ENCODE data around the gene MC5R. TPM values are rescaled to one million over a fixed set of nuclear protein-coding genes. Genes with fewer than 3 reads are reported as not detected.
A peak's percentile ranks its signal among the peaks of the same experiment; 100 is the strongest.

MC5R gene
- 0.54 TPM in 1 of 2 replicates, not detected in the other for total RNA-seq (2014; rRNA removed; shearing (Covaris generic))
- 0.11 and 0.21 TPM in 2 replicates for polyA plus RNA-seq (2016; fragmentation: Nextera tagmentation; extraction: Ambion mirVana)
- long read RNA-seq: 0 reads

GRCh38 chr18:13823707-13824395, at the start of gene MC5R:
Gene MC5R, plus strand, starts transcription at chr18:13824149. Its CDS starts 1,617 bp downstream, at chr18:13825766.
- Histone ChIP-seq H3K4me2 (peak within 1 kb of the TSS; percentile 78), H3K36me3 (ENCODE audit: insufficient read depth) (no peaks in the 10 kb centered on the region), H3K4me1 (ENCODE audit: insufficient read depth) (no peaks in the 10 kb centered on the region), H3K27me3 (ENCODE audit: insufficient read depth) (peaks cover 11% of the 10 kb centered on the region), H4K20me1 (replicated peaks; ENCODE audit: insufficient read depth) (no peaks in the 10 kb centered on the region), H3K4me3 (peak within 1 kb of the TSS; percentile 52), H3K9me2 (ENCODE audit: insufficient read depth) (no peaks in the 10 kb centered on the region), H3F3A (replicated peaks; ENCODE audit: low read depth) (no peaks in the 10 kb centered on the region), H3K79me2 (replicated peaks; ENCODE audit: insufficient read depth) (no peaks in the 10 kb centered on the region), H2AFZ (peak within 1 kb of the TSS; percentile 95), H3K27ac (ENCODE audit: low read depth) (no peak within 1 kb of the TSS)
- TF ChIP-seq ZNF114 (CRISPR knock-in tag; IDR thresholded peaks at IDR 0.05): 0 out of 2 replicates have a peak, but pooled peaks have one; percentile 72
- TF ChIP-seq ETS1 (IDR thresholded peaks at IDR 0.05): no peak
- TF ChIP-seq ZNF331 (CRISPR knock-in tag; IDR thresholded peaks at IDR 0.05; ENCODE audit: low read depth): peak; percentile 21; the same call in 1 of the 2 replicates
- TF ChIP-seq POLR2AphosphoS5 (IDR thresholded peaks at IDR 0.05; ENCODE audit: low read depth): no peak
- no peak for TF ChIP-seq STAT1 (IDR thresholded peaks at IDR 0.05; ENCODE audit: unreplicated experiment)
- no peak for TF ChIP-seq REST (IDR thresholded peaks at IDR 0.05; ENCODE audit: unreplicated experiment)
- no peak for TF ChIP-seq EZH2 (IDR thresholded peaks at IDR 0.05; ENCODE audit: low read depth, unreplicated experiment)
- TF ChIP-seq EZH2phosphoT487 (IDR thresholded peaks at IDR 0.05; ENCODE audit: unreplicated experiment): no peak
- TF ChIP-seq JUNB (IDR thresholded peaks at IDR 0.05; ENCODE audit: unreplicated experiment): no peak
- peak; percentile 76 to 84 for TF ChIP-seq CTCF (conservative IDR thresholded peaks at IDR 0.05; ENCODE audit: low read depth in 2 of 2)
- peak; percentile 46; the same call in 1 of the 2 replicates for TF ChIP-seq CREB1 (CRISPR knock-in tag; IDR thresholded peaks at IDR 0.05; ENCODE audit: low read depth)
- TF ChIP-seq NANOG (IDR thresholded peaks at IDR 0.05; ENCODE audit: borderline replicate concordance): no peak
- TF ChIP-seq ZNF462 (CRISPR knock-in tag; IDR thresholded peaks at IDR 0.05): peak; percentile 38; the same call in 1 of the 2 replicates
- DNase-seq (ENCODE audit: low spot score) (peak; percentile 82), ATAC-seq (peak; percentile 99)
- Mint-ChIP-seq H3K27me3 (ENCODE audit: insufficient read depth, low read depth, poor library complexity) (peaks cover 13% of the 10 kb centered on the region), H3K4me3 (peak within 1 kb of the TSS; percentile 61), H3K9me3 (peaks cover 9% of the 10 kb centered on the region; the same call in 2 of the 3 replicates), H3K4me1 (no peaks in the 10 kb centered on the region; the same call in 1 of the 3 replicates), H3K27ac (no peak within 1 kb of the TSS), H3K36me3 (ENCODE audit: low read depth) (no peaks in the 10 kb centered on the region; the same call in 2 of the 3 replicates)
